ENCODE results near the gene C19orf73.

- TF ChIP-seq SUZ12 (IDR thresholded peaks at IDR 0.05; ENCODE audit: extremely low read depth, insufficient read depth, insufficient read length) (no peak), YY1 (IDR thresholded peaks at IDR 0.05; ENCODE audit: insufficient read depth, insufficient read length) (no peak)
These were observed 17.8 kb upstream of the C19orf73 start for GRCh38 chr19:49136771-49137171.

All from NT2/D1 (cell line).